Memory B cell (primary cell): Measurements from ENCODE around the gene TGFBI.

Experiments
- ATAC-seq: fragments of 150-1000 bp; cut with Tn5 transposase; 2 replicates; pipeline ENCODE4 v1.10.0; 2021; ENCODE audit warnings: low read depth, mild to moderate bottlenecking, moderate library complexity
- DNase-seq, 2 donors: peaks; one replicate each; pipeline ENCODE4 v3.0.0; 2022; ENCODE audit warnings: low spot score in 2 of 2
- H3K27ac Mint-ChIP-seq: one replicate; pipeline ENCODE4 v1.8.0; 2022; ENCODE audit warnings: mild to moderate bottlenecking, moderate library complexity, mixed read lengths
- H3K27me3 Mint-ChIP-seq: one replicate; pipeline ENCODE4 v1.8.0; 2022; ENCODE audit warnings: mixed read lengths
- H3K36me3 Mint-ChIP-seq: one replicate; pipeline ENCODE4 v1.8.0; 2022; ENCODE audit warnings: mild to moderate bottlenecking, mixed read lengths
- H3K4me1 Mint-ChIP-seq: one replicate; pipeline ENCODE4 v1.8.0; 2022; ENCODE audit warnings: mixed read lengths
- H3K4me3 Mint-ChIP-seq: one replicate; pipeline ENCODE4 v1.8.0; 2022; ENCODE audit warnings: mild to moderate bottlenecking, moderate library complexity, mixed read lengths
- H3K9me3 Mint-ChIP-seq: one replicate; pipeline ENCODE4 v1.8.0; 2022; ENCODE audit warnings: mixed read lengths

The TGFBI gene

GRCh38 chr5:136099870-136100269 is 71.1 kb downstream of the TGFBI start:
- peaks cover 2% of the 10 kb centered on the region for H3K27me3 Mint-ChIP-seq
- ATAC-seq (no peak), DNase-seq (no peak)
- H3K36me3 Mint-ChIP-seq, result no peaks in the 10 kb centered on the region
- H3K9me3 Mint-ChIP-seq, result no peaks in the 10 kb centered on the region
- H3K27ac Mint-ChIP-seq, result no peak overlapping the region
- no peak overlapping the region for H3K4me3 Mint-ChIP-seq
- no peaks in the 10 kb centered on the region for H3K4me1 Mint-ChIP-seq

- Mint-ChIP-seq H3K27ac (no peak overlapping the region), H3K4me3 (no peak overlapping the region), H3K4me1 (no peaks in the 10 kb centered on the region), H3K27me3 (peaks cover 2% of the 10 kb centered on the region), H3K36me3 (no peaks in the 10 kb centered on the region), H3K9me3 (no peaks in the 10 kb centered on the region)
- ATAC-seq, result no peak
- no peak for DNase-seq
Observed at GRCh38 chr5:136101884-136102283, 73.1 kb downstream of the TGFBI start.

GRCh38 chr5:136103118-136103517 is 74.3 kb downstream of the TGFBI start:
- ATAC-seq (no peak), DNase-seq (no peak)
- Mint-ChIP-seq H3K4me3 (no peak overlapping the region), H3K4me1 (no peaks in the 10 kb centered on the region), H3K9me3 (no peaks in the 10 kb centered on the region), H3K36me3 (no peaks in the 10 kb centered on the region), H3K27ac (no peak overlapping the region), H3K27me3 (peaks cover 2% of the 10 kb centered on the region)

GRCh38 chr5:136104306-136104965 is 75.6 kb downstream of the TGFBI start:
- Mint-ChIP-seq H3K36me3 (no peaks in the 10 kb centered on the region), H3K27me3 (peaks cover 2% of the 10 kb centered on the region), H3K9me3 (no peaks in the 10 kb centered on the region), H3K4me1 (no peaks in the 10 kb centered on the region), H3K27ac (no peak overlapping the region), H3K4me3 (no peak overlapping the region)
- no peak for ATAC-seq
- DNase-seq, result no peak

GRCh38 chr5:136106351-136107031 is 77.7 kb downstream of the TGFBI start:
- H3K4me1 Mint-ChIP-seq, result no peaks in the 10 kb centered on the region
- H3K36me3 Mint-ChIP-seq, result no peaks in the 10 kb centered on the region
- H3K27me3 Mint-ChIP-seq, result peaks cover 2% of the 10 kb centered on the region
- H3K9me3 Mint-ChIP-seq, result no peaks in the 10 kb centered on the region
- DNase-seq, result no peak
- no peak for ATAC-seq
- H3K27ac Mint-ChIP-seq, result no peak overlapping the region
- no peak overlapping the region for H3K4me3 Mint-ChIP-seq

GRCh38 chr5:136108180-136108611 is 79.4 kb downstream of the TGFBI start:
- no peaks in the 10 kb centered on the region for H3K36me3 Mint-ChIP-seq
- no peaks in the 10 kb centered on the region for H3K9me3 Mint-ChIP-seq
- H3K4me3 Mint-ChIP-seq, result no peak overlapping the region
- H3K27me3 Mint-ChIP-seq, result peaks cover 3% of the 10 kb centered on the region
- no peak overlapping the region for H3K27ac Mint-ChIP-seq
- no peaks in the 10 kb centered on the region for H3K4me1 Mint-ChIP-seq
- no peak for DNase-seq
- no peak for ATAC-seq

GRCh38 chr5:136108766-136109165 is 80.0 kb downstream of the TGFBI start:
- DNase-seq (no peak), ATAC-seq (no peak)
- no peaks in the 10 kb centered on the region for H3K9me3 Mint-ChIP-seq
- H3K27me3 Mint-ChIP-seq, result peaks cover 4% of the 10 kb centered on the region
- no peak overlapping the region for H3K27ac Mint-ChIP-seq
- no peaks in the 10 kb centered on the region for H3K4me1 Mint-ChIP-seq
- H3K36me3 Mint-ChIP-seq, result no peaks in the 10 kb centered on the region
- H3K4me3 Mint-ChIP-seq, result no peak overlapping the region

- Mint-ChIP-seq H3K4me1 (no peaks in the 10 kb centered on the region), H3K4me3 (no peak overlapping the region), H3K27ac (no peak overlapping the region), H3K36me3 (no peaks in the 10 kb centered on the region), H3K27me3 (peaks cover 4% of the 10 kb centered on the region), H3K9me3 (no peaks in the 10 kb centered on the region)
- ATAC-seq (no peak), DNase-seq (no peak)
Observed at GRCh38 chr5:136109453-136110135, 80.8 kb downstream of the TGFBI start.
